ELR (cell line): ENCODE data around the gene SCYL2.
"Not testable (repeated sequence)": the region's sequence is repeated elsewhere in the genome, so short reads cannot be mapped to it uniquely, and the experiment has no call there.

Experiments used
- DNase-seq: peaks from one replicate; pipeline ENCODE4 v3.0.0-alpha.2; 2015; ENCODE audit warnings: low read depth

SCYL2 gene

GRCh38 chr12:100329800-100330199 lies 62.8 kb downstream of the SCYL2 start:
- no peak for DNase-seq

DNA sequence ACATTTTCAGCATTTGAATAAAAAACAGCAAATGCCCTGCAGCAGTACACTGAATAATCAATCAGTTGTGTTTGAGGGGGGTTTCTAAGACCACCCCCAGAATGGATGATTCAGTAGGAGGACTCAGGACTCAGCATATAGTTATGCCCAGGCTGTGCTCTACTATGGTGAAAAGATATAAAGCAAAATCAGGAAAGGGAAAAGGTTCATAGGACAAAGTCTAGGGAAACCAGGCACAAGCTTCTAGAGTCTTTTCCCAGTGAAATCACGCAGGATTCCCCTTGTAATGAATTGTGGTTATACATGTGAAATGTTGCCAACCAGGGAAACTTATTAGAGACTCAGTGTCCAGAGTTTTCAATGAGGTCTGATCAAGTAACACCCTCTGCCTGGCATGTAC lies 64.9 kb downstream of the SCYL2 start:
- no peak for DNase-seq

DNA sequence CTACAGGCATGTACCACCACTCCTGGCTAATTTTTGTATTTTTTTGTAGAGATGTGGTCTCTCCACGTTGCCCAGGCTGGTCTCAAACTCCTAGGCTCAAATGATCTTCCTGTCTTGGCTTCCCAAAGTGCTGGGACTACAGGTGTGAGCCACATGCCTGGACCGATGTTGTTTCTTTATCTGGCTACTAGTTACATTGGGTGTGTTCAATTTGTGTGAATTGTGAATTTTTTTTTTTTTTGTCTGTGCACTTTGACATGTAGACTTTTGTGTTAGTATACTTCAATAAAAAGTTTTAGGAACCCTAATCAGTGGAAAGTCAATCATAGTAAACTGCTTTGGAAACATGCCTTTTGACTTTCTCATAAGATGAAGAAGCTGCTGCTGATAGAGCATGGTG lies 65.9 kb downstream of the SCYL2 start:
- DNase-seq: no peak

GRCh38 chr12:100337299-100337698 lies 70.3 kb downstream of the SCYL2 start:
- DNase-seq: no peak

DNA sequence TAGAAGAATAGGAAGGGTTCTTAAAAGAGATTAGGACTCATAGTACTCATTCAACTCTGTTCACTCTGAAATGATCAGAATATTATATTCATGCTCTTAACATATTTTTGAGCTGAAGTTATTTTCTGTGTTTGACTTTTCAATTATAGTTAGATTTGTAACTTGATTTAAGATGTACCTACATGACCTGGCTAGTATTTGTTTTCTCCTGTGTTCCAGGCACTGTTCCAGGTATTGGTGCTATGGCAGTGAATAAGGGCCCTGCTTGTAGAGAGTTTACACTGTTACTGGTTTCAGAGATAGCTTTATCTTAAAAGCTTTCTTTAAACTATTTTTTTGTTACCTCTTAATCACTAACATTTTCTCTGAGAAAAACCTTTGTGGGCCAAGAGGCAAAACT lies 70.8 kb downstream of the SCYL2 start:
- no peak for DNase-seq

DNA sequence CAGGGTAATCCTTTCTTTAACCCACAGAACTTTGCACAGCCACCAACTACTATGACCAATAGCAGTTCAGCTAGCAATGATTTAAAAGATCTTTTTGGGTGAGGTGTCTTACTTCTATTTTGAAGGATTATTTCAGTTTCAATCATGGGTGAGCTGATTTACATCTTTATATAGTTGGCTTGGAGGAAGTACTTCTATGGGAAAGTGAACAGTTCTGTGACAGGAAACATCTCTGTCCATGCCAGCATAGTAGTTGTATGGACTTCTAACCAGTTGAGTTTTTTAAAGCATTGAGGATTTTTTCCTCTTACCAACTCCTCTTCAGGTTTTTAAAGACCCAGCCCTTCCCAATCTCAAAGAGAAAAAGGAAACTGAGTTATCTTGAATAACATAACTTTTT lies 72.1 kb downstream of the SCYL2 start:
- DNase-seq: no peak

DNA sequence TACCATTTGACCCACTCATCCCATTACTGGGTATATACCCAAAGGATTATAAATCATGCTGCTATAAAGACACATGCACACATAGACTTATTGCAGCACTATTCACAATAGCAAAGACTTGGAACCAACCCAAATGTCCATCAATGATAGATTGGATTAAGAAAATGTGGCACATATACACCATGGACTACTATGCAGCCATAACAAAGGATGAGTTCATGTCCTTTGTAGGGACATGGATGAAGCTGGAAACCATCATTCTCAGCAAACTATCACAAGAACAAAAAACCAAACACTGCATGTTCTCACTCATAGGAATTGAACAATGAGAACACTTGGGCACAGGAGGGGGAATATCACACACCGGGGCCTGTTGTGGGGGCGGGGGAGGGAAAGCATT lies 75.9 kb downstream of the SCYL2 start:
- DNase-seq: not testable (repeated sequence)

DNA sequence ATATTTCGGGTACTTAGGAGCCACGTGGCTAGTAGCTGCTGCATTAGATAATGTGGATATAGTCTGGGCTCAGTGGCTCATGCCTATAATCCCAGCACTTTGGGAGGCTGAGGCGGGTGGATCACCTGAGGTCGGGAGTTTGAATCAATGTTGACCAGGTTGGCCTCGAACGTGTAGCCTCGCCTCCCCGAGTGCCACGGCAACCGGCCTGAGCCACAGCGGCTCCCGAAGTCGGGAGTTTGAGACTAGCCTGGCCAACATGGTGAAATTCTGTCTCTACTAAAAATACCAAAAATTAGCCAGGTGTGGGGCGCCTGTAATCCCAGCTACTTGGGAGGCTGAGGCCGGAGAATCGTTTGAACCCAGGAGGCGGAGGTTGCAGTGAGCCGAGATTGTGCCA lies 77.4 kb downstream of the SCYL2 start:
- DNase-seq: not testable (repeated sequence)

- no peak for DNase-seq
Measured at GRCh38 chr12:100345020-100345767, 78.2 kb downstream of the SCYL2 start.

- no peak for DNase-seq
Measured at GRCh38 chr12:100346660-100347059, 79.7 kb downstream of the SCYL2 start.

DNA sequence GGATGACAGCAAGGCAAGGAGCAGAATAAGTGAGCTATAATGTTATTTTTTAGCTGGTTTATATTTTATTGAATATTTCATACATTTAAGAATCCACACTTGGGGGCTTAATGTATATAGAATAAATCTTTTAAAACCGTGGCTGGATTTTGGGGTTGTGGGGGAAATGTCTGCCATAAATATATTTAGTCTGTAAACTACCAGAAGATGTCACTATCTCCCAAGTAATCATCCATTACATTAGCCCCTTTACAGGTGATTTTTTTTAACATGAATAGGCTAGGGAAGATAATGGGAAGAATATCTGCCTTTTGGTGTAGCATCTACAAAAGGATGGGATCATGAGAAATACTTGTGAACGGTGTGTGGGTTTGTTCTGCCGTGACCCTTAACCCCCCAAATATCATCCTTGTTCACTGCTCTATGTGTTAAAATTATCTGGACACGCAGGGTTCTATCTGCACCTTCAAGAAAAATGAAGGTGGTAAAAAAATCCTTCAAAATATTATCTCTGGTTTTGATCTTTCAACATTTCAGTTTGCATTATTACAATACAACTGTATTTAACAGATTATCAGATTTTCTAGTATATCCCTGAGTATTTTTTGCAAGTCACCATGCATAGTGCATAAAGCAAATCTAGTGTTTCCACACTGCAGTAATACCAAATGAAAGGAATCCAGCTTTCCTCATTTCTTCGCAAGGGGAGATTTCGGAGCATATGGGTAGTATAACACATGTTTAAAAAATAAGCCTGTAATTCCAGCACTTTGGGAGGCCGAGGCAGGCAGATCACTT lies 81.9 kb downstream of the SCYL2 start:
- peak; percentile 63 for DNase-seq

DNA sequence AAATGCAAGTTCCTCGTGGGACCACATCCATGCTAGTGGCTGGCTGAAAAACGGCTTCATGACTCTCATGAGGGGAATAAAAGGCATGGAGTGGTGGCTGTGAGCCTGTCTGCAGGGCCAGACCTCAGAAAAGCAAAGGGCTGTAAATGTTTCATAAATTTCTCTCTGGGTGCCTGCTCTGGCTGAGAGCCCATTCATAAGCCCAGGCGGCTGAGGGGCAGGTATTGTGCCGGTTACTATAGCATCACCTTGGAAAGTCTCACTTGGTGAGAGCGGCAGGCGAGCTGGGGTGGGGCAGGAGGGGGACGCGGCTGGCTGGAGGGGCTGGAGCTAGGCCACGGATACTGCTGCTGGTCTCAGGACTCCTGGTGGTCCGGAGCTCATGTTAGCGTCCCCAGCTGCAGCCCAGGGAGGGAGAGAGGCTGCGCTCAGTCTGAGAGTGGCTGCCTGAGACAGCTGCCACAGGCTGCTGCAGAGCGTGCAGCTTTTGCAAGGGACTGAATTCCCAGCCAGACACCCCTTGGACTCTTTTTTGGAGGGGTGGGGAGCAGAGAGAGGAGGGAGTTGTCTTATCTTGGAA lies 89.8 kb downstream of the SCYL2 start, which contains the start of gene SLC17A8:
TSS of gene SLC17A8 (plus strand) at position 431 of the 580 bp plus-strand sequence. CDS start 318 bp downstream, outside the sequence.
- DNase-seq: no peak

DNA sequence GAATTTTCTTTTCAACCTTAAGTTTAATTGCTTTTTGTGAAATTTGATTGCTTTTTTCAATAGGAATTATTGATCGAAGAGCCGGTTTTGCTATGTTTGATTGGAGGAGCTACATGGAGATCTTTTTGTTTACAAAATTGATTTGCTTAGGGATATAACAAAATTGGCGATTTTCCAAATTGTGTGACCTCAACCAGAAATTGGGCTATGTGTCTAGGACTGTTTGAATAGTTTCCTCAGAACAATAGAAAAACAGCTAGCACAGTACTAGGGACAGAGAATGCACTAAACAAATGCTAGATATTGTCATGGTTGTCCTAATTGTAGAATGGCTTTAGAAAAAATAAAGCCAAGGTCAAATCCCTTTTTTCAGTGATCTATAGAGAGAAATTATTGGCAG lies 92.3 kb downstream of the SCYL2 start:
- DNase-seq: no peak

- peak; percentile 24 for DNase-seq
Measured at GRCh38 chr12:100359822-100360221, 92.8 kb downstream of the SCYL2 start.

DNA sequence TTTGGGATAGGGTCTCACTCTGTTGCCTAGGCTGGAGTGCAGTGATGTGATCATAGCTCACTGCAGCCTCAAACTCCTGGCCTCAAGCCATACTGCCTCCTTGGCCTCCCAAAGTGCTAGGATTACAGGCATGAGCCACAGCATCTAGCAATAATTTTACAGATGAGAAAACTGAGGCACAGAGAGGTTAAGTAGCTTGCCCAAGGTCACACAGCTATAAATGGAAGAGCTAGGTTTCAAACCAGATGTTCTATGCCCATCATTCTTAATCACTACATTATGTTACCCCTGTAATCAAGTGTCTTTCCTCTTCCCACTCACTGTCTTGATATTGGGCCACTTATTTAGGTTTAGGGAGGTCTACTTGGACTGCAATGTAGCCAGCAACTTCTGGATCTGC lies 93.5 kb downstream of the SCYL2 start:
- DNase-seq: no peak

GRCh38 chr12:100364324-100364723 lies 97.3 kb downstream of the SCYL2 start:
- no peak for DNase-seq

DNA sequence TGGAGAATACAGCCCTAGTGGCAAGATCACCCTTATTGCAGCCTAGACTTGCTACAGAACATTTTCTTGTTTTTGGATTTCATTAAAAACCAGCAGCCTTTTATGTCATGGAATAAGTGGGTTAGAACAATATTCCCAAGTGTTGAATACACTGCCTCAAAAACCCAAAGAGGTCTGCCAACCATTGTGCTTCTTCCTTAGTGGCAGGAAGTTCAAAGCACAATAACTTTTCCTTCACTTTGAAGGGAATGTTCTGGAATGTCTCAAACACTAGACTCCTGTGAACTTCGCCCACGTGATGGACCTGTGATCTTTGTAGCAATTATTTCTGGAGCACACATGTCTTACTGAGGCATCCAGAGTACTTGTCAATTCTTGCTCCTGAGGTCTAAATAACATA lies 98.4 kb downstream of the SCYL2 start:
- DNase-seq: no peak

GRCh38 chr12:100368066-100368465 lies 101.1 kb downstream of the SCYL2 start:
- no peak for DNase-seq

DNA sequence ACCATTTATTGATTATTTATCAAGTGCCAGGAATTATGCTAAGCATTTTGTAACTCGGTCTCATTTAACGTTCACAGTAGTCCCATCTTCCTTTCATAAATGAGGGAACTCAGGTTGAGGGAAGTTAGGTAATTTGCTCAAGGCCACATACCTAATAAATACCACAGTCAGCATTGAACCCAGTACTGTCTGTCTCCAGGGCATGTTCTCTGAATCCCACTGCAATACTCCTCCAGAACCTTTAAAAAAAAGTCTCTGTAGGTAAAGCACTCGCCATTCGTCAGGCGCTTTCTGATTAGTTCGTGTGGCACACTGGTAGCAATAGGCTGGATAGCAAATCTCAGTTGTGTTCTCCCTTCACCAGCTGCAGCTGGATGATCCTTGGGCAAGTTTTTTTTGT lies 104.2 kb downstream of the SCYL2 start:
- no peak for DNase-seq

DNA sequence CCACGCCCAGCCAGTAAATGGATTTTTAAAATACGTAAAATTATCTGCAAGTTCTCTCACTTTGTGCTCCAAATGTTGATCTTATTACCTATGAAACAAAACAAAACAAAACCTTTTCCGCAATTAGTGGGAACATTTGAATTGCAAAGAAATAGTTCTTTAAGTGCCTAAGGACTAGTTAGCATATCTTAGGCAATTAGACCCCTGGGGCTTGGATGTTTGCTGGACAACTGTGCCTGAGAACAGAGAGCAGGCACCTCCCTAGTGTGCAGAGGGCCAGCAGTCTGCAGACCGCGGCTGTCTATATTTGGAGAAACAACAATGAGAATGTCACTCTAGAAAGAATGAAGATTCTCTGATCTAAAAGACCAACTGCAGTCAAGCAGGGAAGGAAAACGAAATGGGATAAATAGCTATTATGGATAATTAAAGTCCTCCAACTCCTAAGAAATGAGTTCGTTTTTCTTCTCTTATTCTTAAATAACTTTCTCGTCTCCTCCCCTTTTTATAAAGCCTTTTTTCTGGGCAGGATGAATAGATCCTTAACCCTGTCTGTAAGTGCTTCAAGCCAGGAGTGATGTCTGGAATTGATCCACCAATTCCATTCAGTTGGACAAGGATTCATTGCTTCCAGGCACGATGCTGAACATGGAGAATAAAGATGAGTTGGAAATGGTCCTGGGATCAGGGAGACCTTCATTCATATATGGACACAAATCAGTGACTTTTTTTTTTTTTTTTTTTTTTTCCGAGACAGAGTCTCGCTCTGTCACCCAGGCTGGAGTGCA lies 106.1 kb downstream of the SCYL2 start:
- DNase-seq: no peak

DNA sequence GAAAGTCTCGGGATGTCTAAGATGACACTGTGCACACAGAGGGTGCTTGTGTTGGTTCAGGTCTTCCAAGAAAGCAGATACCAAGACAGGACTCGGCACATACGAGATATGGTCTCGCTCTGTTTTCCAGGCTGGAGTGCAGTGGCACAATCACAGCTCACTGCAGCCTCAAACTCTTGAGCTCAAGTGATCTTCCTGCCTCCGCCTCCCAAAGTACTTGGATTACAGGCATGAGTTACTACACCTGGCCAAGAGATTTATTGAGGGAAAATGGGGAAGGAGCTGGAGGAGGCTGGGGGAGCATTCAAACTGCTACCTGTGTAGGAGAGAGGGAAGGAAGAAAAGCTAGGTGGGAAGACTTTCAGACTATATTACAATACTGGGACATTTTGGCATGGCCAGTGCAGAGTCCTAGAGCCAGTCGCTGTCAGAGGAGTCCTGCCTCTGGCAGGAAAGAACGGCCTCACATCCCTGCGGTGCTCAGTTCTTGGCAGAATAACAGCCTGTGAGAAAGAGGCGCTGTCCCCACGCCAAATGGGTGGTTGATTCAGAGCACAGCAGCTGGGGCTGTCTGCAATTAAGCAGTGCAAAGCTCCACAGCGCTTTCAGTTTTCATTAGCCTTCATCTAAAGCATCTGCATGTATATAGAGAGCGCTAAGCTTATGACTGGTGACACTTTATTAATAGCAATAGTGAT lies 108.2 kb downstream of the SCYL2 start:
- no peak for DNase-seq

DNA sequence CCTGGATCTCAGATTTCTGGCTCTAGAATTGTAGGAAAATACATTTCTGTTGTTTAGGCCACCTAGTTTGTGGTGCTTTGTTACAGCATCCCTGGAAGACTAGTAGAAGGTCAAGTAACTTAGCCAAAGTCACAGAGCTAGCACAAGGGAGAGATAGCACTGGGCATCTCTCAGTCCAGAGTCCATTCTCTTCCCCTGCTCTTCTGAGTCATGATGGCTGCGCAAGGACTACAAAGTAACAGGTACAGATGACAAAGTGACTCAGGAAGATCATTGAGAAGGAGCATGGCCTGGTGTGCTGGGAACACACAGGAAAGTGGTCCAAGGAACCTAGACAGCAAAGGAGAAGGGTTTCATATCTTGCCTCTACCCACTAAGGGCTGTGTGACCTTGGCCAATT lies 109.2 kb downstream of the SCYL2 start:
- no peak for DNase-seq
